HT1080 (cell line): Measurements from ENCODE around the gene ENTPD6. TPM values are rescaled to one million over a fixed set of nuclear protein-coding genes. Genes with fewer than 3 reads are reported as not detected.

Experiments
- DNase-seq: peaks from one replicate; pipeline ENCODE4 v3.0.0-alpha.2; 2015; ENCODE audit warnings: low read depth
- small RNA-seq: library from RNA; depleted of rRNA; stranded (forward); fragments of <200 nt; gene quantifications from one replicate; pipeline ENCODE3, GENCODE V24; 2014
- total RNA-seq: library from RNA; depleted of rRNA; stranded (reverse); fragments of >200 nt; shearing (Covaris generic); gene quantifications from 2 replicates; pipeline ENCODE4 v1.2.3, GENCODE V29; 2014; rRNA removed

ENTPD6 gene
- total RNA-seq, 1 experiment from 2014 or later, result 107 TPM

DNA sequence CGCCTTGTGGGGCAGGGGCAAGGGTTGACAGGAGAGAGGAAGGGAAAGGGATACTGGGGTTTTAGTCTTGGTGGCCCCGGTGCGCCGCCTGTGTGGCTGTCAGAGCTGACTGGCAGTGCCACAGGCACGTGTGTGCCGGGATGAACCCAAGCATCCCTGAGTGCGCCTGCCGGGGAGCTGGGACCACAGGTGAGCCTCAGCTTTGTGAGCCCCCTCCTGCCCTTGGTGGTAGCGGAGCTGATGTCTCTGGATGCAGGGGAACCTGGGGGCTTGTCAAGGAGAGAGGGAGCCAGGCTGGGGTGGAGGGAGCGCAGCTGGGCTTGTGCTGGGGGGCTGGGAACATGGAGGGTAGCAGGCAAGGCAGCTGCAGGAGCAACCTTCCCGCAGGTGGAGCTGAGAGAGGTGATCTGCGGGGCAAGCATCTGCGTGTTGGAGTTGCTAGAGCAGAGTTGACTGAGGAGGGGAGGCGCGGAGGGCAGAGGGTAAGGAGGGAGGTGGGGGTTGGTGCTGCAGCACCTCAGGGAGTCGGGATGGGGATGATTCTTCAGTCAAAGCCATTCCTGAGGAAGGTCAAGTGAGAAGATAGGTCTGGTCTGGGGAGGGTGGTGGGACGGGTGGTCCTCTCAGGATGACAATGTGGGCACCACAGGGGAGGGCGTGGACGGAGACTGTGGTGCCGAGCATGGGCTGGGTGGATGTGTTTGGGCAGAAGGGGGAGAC is 80.5 kb downstream of the ENTPD6 start:
- DNase-seq, result no peak

Small RNAs within 50 kb of the gene (small RNA-seq; reads per million reads assigned to genes)
- gene AL035252.4 (not detected), gene AL121772.2 (not detected), gene RF00019 (not detected)

Other genes starting within 250 kb of the ENTPD6 start
- gene CST7, start 246.4 kb upstream of the ENTPD6 start, total RNA-seq, result 0.60 and 1.0 TPM in 2 replicates
- gene APMAP, start 203.0 kb upstream of the ENTPD6 start, total RNA-seq, result 173 and 180 TPM in 2 replicates
- 0.07 and 0.08 TPM in 2 replicates for gene ACSS1, start 137.6 kb upstream of the ENTPD6 start, total RNA-seq
- gene VSX1, start 113.6 kb upstream of the ENTPD6 start, total RNA-seq, result not detected in 2 replicates
- gene PYGB, start 52.4 kb downstream of the ENTPD6 start, total RNA-seq, result 113 and 121 TPM in 2 replicates
- gene ABHD12, start 195.1 kb downstream of the ENTPD6 start, total RNA-seq, result 43.9 and 50.2 TPM in 2 replicates
- gene GINS1, start 212.0 kb downstream of the ENTPD6 start, total RNA-seq, result 27.9 and 36.1 TPM in 2 replicates